H1 (cell line): ENCODE data around the gene GPR157.
A peak's percentile ranks its signal among the peaks of the same experiment; 100 is the strongest.

ENCODE experiments used
- CBX5 ChIP-seq: fragments of 300-800, 300-1000 bp; sonication (generic); IDR thresholded peaks from 2 replicates; pipeline ENCODE4 v1.7.1; 2016; ENCODE audit warnings: antibody characterized with exemption, low read length, low read depth
- CBX8 ChIP-seq: fragments of 300-800, 300-1000 bp; sonication (generic); IDR thresholded peaks from 2 replicates; pipeline ENCODE4 v1.7.1; 2016; ENCODE audit warnings: low read depth, low read length, borderline replicate concordance
- EP300 ChIP-seq, 2 experiments: IDR thresholded peaks; 1 replicate in 1 of 2; 2 replicates in 1 of 2; pipeline ENCODE4 v1.6.1; 2011 to 2012; ENCODE audit warnings: low read depth in 2 of 2, low read length in 2 of 2, mild to moderate bottlenecking in 2 of 2, borderline replicate concordance in 1 of 2, inconsistent platforms in 1 of 2, moderate library complexity in 1 of 2
- EZH2 ChIP-seq: fragments of 200-600 bp; sonication (generic); IDR thresholded peaks from 2 replicates; pipeline ENCODE4 v1.7.1; 2012; ENCODE audit warnings: low read depth, mild to moderate bottlenecking, moderate library complexity, low read length, inconsistent platforms; ENCODE audit not compliant: severe bottlenecking
- KDM1A ChIP-seq: fragments of 200-600, 300-600 bp; sonication (generic); IDR thresholded peaks from 2 replicates; pipeline ENCODE4 v1.7.1; 2016; ENCODE audit warnings: mild to moderate bottlenecking, low read length, borderline replicate concordance
- POLR2AphosphoS5 ChIP-seq: IDR thresholded peaks from 2 replicates; pipeline ENCODE4 v1.6.1; 2011; ENCODE audit warnings: low read depth, low read length
- RAD21 ChIP-seq, 2 experiments: IDR thresholded peaks in 1 of 2; conservative IDR thresholded peaks in 1 of 2; 2 replicates each; pipeline ENCODE4 v1.6.1; 2011; ENCODE audit warnings: low read depth in 2 of 2, low read length in 2 of 2, improper control_type of control experiment in 1 of 2, inconsistent platforms in 1 of 2, mild to moderate bottlenecking in 1 of 2, moderate library complexity in 1 of 2
- RFX5 ChIP-seq: IDR thresholded peaks from 2 replicates; pipeline ENCODE4 v1.6.1; 2011; ENCODE audit warnings: low read depth, low read length, improper control_type of control experiment, borderline replicate concordance
- TAF7 ChIP-seq: optimal IDR thresholded peaks from 2 replicates; pipeline ENCODE3; 2011; ENCODE audit warnings: low read depth, mild to moderate bottlenecking, inconsistent platforms, low read length, moderate library complexity, borderline replicate concordance
- TBP ChIP-seq: IDR thresholded peaks from 2 replicates; pipeline ENCODE4 v1.6.1; 2011; ENCODE audit warnings: low read depth, low read length, improper control_type of control experiment
- TEAD4 ChIP-seq: IDR thresholded peaks from 2 replicates; pipeline ENCODE4 v1.6.1; 2012; ENCODE audit warnings: low read depth, low read length, inconsistent platforms, mixed read lengths
- YY1 ChIP-seq: IDR thresholded peaks from 2 replicates; pipeline ENCODE4 v1.6.1; 2011; ENCODE audit warnings: low read depth, mild to moderate bottlenecking, low read length
- TF ChIP-seq, protein P1 (sequence below), 3 experiments: IDR thresholded peaks; 1 replicate in 2 of 3; 2 replicates in 1 of 3; pipeline versions ENCODE4 v1.5.1 to v1.6.1; 2011; ENCODE audit warnings: low read length in 3 of 3, mild to moderate bottlenecking in 3 of 3, inconsistent platforms in 2 of 3, low read depth in 1 of 3, moderate library complexity in 1 of 3; ENCODE audit not compliant: insufficient read depth in 1 of 3; ENCODE audit errors: control extremely low read depth in 1 of 3
- TF ChIP-seq, protein P2 (sequence below): IDR thresholded peaks from 2 replicates; pipeline ENCODE4 v1.6.1; 2012; ENCODE audit warnings: inconsistent platforms

DNA sequence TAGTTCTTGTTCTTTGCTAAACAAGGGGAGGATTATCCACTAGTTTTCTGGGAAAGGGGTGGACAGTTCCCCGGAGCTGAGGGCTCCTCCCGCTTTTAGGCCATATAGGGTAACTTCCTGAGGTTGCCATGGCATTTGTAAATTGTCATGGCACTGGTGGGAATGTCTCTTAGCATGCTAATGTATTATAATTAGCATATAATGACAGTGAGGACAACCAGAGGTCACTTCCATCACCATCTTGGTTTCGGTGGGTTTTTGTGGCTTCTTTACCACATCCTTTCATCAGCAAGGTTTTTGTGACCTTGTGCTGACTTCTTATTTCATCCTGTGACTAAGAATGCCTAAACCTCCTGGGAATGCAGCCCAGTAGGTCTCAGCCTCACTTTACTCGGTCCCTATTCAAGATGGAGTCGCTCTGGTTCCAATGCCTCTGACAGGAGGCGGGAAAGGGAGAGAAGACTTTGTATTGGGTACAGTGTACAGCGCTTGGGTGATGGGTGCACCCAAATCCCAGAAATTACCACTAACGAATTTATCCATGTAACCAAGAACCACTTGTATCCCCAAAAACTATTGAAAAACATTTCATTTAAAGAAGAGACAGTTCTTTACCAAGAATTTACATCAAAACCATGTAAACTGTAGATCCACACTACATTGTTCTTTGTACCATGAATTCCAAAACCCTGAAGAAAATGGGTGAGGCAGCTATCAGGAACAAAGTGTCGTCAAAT, 50.7 kb downstream of the GPR157 start:
- TF ChIP-seq POLR2AphosphoS5 (no peak), TEAD4 (no peak), EP300 (IDR thresholded peaks at IDR 0.05; ENCODE audit: borderline replicate concordance in 1 of 2, low read depth in 2 of 2, low read length in 2 of 2) (no peak), RAD21 (IDR thresholded peaks at IDR 0.05 in 1 of 2, conservative IDR thresholded peaks at IDR 0.05 in 1 of 2; ENCODE audit: low read depth in 2 of 2, low read length in 2 of 2) (no peak), RFX5 (no peak), EZH2 (no peak), CBX8 (no peak), YY1 (0 out of 2 replicates have a peak, but pooled peaks have one; percentile 16), TAF7 (no peak), CBX5 (no peak), KDM1A (no peak), TBP (no peak)
- TF ChIP-seq, protein P1, sequence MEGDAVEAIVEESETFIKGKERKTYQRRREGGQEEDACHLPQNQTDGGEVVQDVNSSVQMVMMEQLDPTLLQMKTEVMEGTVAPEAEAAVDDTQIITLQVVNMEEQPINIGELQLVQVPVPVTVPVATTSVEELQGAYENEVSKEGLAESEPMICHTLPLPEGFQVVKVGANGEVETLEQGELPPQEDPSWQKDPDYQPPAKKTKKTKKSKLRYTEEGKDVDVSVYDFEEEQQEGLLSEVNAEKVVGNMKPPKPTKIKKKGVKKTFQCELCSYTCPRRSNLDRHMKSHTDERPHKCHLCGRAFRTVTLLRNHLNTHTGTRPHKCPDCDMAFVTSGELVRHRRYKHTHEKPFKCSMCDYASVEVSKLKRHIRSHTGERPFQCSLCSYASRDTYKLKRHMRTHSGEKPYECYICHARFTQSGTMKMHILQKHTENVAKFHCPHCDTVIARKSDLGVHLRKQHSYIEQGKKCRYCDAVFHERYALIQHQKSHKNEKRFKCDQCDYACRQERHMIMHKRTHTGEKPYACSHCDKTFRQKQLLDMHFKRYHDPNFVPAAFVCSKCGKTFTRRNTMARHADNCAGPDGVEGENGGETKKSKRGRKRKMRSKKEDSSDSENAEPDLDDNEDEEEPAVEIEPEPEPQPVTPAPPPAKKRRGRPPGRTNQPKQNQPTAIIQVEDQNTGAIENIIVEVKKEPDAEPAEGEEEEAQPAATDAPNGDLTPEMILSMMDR (IDR thresholded peaks at IDR 0.05; ENCODE audit: control extremely low read depth in 1 of 3, insufficient read depth in 1 of 3, low read depth in 1 of 3, low read length in 3 of 3): no peak
- TF ChIP-seq, protein P2, sequence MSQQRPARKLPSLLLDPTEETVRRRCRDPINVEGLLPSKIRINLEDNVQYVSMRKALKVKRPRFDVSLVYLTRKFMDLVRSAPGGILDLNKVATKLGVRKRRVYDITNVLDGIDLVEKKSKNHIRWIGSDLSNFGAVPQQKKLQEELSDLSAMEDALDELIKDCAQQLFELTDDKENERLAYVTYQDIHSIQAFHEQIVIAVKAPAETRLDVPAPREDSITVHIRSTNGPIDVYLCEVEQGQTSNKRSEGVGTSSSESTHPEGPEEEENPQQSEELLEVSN: no peak
